Measurements from ENCODE around the gene APLP1. TPM values are rescaled to one million over a fixed set of nuclear protein-coding genes. Genes with fewer than 3 reads are reported as not detected.

APLP1 gene
- total and polyA plus RNA-seq, 2 of the 4 experiments (the other 2 are of a cell fraction), result 4.7 to 41.0 TPM

- Histone ChIP-seq H2BK15ac (ENCODE audit: low read depth, low read length) (no peak overlapping the region), H3K23ac (ENCODE audit: low read depth, low read length) (no peak overlapping the region), H3K4me3 (ENCODE audit: insufficient read depth, low read depth, low read length) (no peak overlapping the region), H2AFZ (replicated peaks; ENCODE audit: low read length, poor library complexity) (no peak overlapping the region), H4K91ac (ENCODE audit: insufficient read depth, low read depth, low read length) (no peak overlapping the region), H4K20me1 (ENCODE audit: insufficient read depth, low read length) (no peaks in the 10 kb centered on the region), H3K56ac (ENCODE audit: extremely low read depth, insufficient read depth, low read length) (no peak overlapping the region), H3K18ac (ENCODE audit: low read depth, low read length) (no peak overlapping the region), H3K4me1 (ENCODE audit: control insufficient read depth, insufficient read depth, low read length) (peaks cover 4% of the 10 kb centered on the region; the same call in 1 of the 2 replicates), H2AK9ac (replicated peaks; ENCODE audit: low read depth, low read length, poor library complexity) (no peak overlapping the region), H3K9me3 (ENCODE audit: control insufficient read depth, insufficient read depth, low read length) (peaks cover 15% of the 10 kb centered on the region), H2AK5ac (ENCODE audit: low read depth, low read length) (no peak overlapping the region), H3K4me2 (ENCODE audit: low read depth, low read length) (no peak overlapping the region), H3K4ac (ENCODE audit: low read depth, low read length) (no peak overlapping the region), H3K9ac (ENCODE audit: low read depth, low read length) (no peak overlapping the region), H4K5ac (ENCODE audit: low read depth, low read length) (no peak overlapping the region), H3K36me3 (ENCODE audit: control insufficient read depth, insufficient read depth, low read length) (no peaks in the 10 kb centered on the region), H4K8ac (ENCODE audit: low read depth in 2 of 2, low read length in 2 of 2) (no peak overlapping the region), H2BK120ac (ENCODE audit: low read depth, low read length) (no peak overlapping the region), H3K27me3 (ENCODE audit: control insufficient read depth, insufficient read depth, low read length) (peaks cover 33% of the 10 kb centered on the region), H2BK20ac (ENCODE audit: low read depth, low read length) (no peak overlapping the region), H3K27ac (ENCODE audit: insufficient read depth, low read length) (no peak overlapping the region), H3K79me1 (ENCODE audit: low read depth in 1 of 2, low read length in 2 of 2) (no peaks in the 10 kb centered on the region), H3K9me1 (ENCODE audit: insufficient read depth, low read length) (no peaks in the 10 kb centered on the region), H2BK5ac (ENCODE audit: low read depth, low read length, poor library complexity, severe bottlenecking) (no peak overlapping the region), H3K14ac (replicated peaks; ENCODE audit: low read depth, low read length) (no peak overlapping the region)
- TF ChIP-seq RCOR1 (IDR thresholded peaks at IDR 0.05; ENCODE audit: insufficient replicate concordance, low read length) (no peak), MAZ (IDR thresholded peaks at IDR 0.05; ENCODE audit: borderline replicate concordance, low read depth, low read length) (no peak), CTCF (conservative IDR thresholded peaks at IDR 0.05; ENCODE audit: low read depth, low read length) (no peak), RAD21 (IDR thresholded peaks at IDR 0.05; ENCODE audit: low read length) (no peak), CEBPB (IDR thresholded peaks at IDR 0.05; ENCODE audit: low read depth, low read length) (no peak), BHLHE40 (IDR thresholded peaks at IDR 0.05; ENCODE audit: low read depth, low read length) (no peak), NFE2L2 (IDR thresholded peaks at IDR 0.05; ENCODE audit: low read depth, low read length) (no peak), FOS (IDR thresholded peaks at IDR 0.05; ENCODE audit: low read depth, low read length) (no peak), SMC3 (IDR thresholded peaks at IDR 0.05; ENCODE audit: low read depth, low read length) (no peak), RFX5 (IDR thresholded peaks at IDR 0.05; ENCODE audit: low read depth, low read length) (no peak)
- TF ChIP-seq, protein P1, sequence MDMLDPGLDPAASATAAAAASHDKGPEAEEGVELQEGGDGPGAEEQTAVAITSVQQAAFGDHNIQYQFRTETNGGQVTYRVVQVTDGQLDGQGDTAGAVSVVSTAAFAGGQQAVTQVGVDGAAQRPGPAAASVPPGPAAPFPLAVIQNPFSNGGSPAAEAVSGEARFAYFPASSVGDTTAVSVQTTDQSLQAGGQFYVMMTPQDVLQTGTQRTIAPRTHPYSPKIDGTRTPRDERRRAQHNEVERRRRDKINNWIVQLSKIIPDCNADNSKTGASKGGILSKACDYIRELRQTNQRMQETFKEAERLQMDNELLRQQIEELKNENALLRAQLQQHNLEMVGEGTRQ (IDR thresholded peaks at IDR 0.05; ENCODE audit: low read depth, low read length), result no peak
- TF ChIP-seq, protein P2, sequence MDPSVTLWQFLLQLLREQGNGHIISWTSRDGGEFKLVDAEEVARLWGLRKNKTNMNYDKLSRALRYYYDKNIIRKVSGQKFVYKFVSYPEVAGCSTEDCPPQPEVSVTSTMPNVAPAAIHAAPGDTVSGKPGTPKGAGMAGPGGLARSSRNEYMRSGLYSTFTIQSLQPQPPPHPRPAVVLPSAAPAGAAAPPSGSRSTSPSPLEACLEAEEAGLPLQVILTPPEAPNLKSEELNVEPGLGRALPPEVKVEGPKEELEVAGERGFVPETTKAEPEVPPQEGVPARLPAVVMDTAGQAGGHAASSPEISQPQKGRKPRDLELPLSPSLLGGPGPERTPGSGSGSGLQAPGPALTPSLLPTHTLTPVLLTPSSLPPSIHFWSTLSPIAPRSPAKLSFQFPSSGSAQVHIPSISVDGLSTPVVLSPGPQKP (IDR thresholded peaks at IDR 0.05; ENCODE audit: borderline replicate concordance, low read depth, low read length), result no peak
- ATAC-seq (ENCODE audit: low read depth), result no peak
- ChIA-PET POLR2A (ENCODE audit: unreplicated experiment) (no interaction called here), CTCF (no interaction called here)
- 69% methylated on average over 5 of the region's 13 CpGs; no CpG with 5 or more reads in 1 of the 2 experiments for WGBS, 2 experiments (ENCODE audit: extremely low coverage in 2 of 2, insufficient read length in 1 of 2)
- intact Hi-C loops (cut with micrococcal nuclease) (no loop called here), dilution Hi-C loops (cut with HindIII; ENCODE audit: low sequenced_read_pairs, unreplicated experiment) (no loop called here), in situ Hi-C loops (cut with MboI; ENCODE audit: low sequenced_read_pairs) (no loop called here)
- no TSS peak for BruUV-seq (replicated peaks)
- DNase-seq, result no peak
These were observed 26.3 kb upstream of the APLP1 start for GRCh38 chr19:35841961-35842595.

All from IMR-90 (cell line).